ENCODE measurements around the gene SERINC5.
A peak's percentile ranks its signal among the peaks of the same experiment; 100 is the strongest.

SERINC5 gene

DNA sequence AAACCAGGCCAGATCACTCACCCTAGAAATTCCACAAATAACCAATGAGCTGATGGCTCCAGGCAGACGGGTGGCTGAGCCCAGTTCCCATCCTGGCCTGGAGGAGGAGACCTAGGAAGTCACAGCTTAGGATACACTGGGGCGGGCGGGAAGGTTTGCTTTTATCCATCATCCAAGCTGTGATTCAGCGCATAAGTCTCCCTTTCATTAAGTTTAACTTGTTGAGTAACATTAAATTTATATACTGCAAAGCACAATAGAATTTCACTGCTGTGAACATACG, 165.0 kb downstream of the SERINC5 start:
- TF ChIP-seq MYC (IDR thresholded peaks at IDR 0.05; ENCODE audit: low read depth, low read length) (no peak), POLR2A (IDR thresholded peaks at IDR 0.05; ENCODE audit: extremely low read depth, insufficient read length) (no peak)
- TF ChIP-seq, protein P1, sequence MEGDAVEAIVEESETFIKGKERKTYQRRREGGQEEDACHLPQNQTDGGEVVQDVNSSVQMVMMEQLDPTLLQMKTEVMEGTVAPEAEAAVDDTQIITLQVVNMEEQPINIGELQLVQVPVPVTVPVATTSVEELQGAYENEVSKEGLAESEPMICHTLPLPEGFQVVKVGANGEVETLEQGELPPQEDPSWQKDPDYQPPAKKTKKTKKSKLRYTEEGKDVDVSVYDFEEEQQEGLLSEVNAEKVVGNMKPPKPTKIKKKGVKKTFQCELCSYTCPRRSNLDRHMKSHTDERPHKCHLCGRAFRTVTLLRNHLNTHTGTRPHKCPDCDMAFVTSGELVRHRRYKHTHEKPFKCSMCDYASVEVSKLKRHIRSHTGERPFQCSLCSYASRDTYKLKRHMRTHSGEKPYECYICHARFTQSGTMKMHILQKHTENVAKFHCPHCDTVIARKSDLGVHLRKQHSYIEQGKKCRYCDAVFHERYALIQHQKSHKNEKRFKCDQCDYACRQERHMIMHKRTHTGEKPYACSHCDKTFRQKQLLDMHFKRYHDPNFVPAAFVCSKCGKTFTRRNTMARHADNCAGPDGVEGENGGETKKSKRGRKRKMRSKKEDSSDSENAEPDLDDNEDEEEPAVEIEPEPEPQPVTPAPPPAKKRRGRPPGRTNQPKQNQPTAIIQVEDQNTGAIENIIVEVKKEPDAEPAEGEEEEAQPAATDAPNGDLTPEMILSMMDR (IDR thresholded peaks at IDR 0.05; ENCODE audit: low read depth, low read length), result no peak
- TF ChIP-seq, protein P2, sequence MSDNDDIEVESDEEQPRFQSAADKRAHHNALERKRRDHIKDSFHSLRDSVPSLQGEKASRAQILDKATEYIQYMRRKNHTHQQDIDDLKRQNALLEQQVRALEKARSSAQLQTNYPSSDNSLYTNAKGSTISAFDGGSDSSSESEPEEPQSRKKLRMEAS (IDR thresholded peaks at IDR 0.05; ENCODE audit: low read depth, low read length), result no peak
- DNase-seq (ENCODE audit: low read depth), result no peak
- no peak overlapping the region for H3K4me3 ChIP-seq (ENCODE audit: low read depth, low read length)

DNA sequence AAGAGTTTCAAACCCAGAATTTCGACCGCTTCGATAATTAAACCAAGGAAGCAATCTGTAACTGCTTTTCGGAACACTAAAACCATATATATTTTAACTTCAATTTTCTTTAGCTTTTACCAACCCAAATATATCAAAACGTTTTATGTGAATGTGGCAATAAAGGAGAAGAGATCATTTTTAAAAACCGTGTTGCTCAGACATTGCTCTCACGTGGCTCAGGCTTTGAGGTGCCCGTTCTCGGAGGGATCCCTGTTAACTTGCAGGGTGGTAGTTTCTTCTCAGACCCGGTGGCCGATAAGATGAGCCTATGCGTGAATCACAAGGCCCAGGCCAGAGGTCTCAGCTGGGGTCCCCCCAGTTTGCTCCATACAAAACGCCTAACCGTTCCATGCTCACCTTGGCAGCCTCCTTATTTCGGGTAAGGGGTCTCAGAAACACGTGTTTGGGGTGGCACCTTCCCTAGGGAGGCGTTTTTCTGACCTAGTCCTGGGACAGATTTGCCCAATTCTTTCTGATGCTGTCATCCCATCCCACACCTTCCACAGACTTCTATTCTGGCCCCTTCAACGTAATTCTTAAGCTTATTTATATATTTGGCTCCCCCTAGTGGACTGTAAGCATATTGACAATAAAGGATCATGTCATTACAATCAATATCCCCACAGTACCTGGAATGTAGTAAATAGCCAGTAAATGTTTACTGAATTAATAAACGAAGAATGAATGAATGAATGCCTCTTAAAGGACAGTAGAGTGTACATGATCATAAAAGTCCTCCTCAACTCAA, 172.6 kb downstream of the SERINC5 start:
- no peak overlapping the region for H3K4me3 ChIP-seq (ENCODE audit: low read depth, low read length)
- DNase-seq (ENCODE audit: low read depth), result peak; percentile 69

DNA sequence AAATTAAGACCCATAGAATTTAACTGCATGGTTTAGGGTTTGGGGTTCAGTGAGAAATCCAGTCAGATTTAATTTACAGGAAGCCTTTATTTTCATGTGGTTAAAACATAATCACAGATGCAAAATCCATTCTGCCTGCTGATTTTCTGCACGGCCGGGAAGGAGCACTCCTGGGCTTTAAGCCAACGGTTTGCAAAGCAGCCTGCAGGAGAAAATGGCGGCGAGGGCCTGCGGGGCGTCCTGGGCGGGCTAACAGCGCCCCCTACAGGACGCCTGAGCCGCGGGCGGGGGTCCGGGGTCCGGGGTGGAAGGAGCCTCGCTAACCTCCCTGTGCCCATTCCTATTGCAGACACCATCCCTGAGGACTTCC, 173.1 kb downstream of the SERINC5 start:
- TF ChIP-seq, protein P1 (IDR thresholded peaks at IDR 0.05; ENCODE audit: low read depth, low read length), result peak; percentile 46
- TF ChIP-seq POLR2A (IDR thresholded peaks at IDR 0.05; ENCODE audit: extremely low read depth, insufficient read length), result no peak

More for the DNA sequence above, 172.6 kb downstream of the SERINC5 start:
- TF ChIP-seq, protein P1 (IDR thresholded peaks at IDR 0.05; ENCODE audit: low read depth, low read length), result peak; percentile 28
- no peak for TF ChIP-seq MYC (IDR thresholded peaks at IDR 0.05; ENCODE audit: low read depth, low read length)

DNA sequence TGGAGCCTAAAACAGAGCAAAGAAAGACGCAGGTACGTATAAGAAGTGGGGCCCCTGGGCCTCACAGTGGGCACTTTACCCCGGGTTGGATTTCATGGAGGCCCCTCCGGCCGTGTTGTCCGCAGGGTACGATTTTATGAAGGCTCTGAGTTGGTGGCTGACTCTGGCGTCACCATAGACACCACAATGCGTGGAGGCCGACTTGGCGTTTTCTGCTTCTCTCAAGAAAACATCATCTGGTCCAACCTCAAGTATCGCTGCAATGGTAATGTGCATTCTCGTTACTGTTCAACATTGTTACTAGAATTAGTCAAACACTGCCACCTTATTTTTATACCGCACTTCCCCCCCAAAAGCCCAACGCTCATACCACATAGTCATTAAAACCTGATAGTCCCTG, 173.6 kb downstream of the SERINC5 start:
- TF ChIP-seq MYC (IDR thresholded peaks at IDR 0.05; ENCODE audit: low read depth, low read length) (no peak), POLR2A (IDR thresholded peaks at IDR 0.05; ENCODE audit: extremely low read depth, insufficient read length) (no peak)
- TF ChIP-seq, protein P1 (IDR thresholded peaks at IDR 0.05; ENCODE audit: low read depth, low read length), result no peak
- TF ChIP-seq, protein P2 (IDR thresholded peaks at IDR 0.05; ENCODE audit: low read depth, low read length), result no peak
- no peak for DNase-seq (ENCODE audit: low read depth)
- H3K4me3 ChIP-seq (ENCODE audit: low read depth, low read length), result no peak overlapping the region

More for the DNA sequence above, 173.1 kb downstream of the SERINC5 start:
- H3K4me3 ChIP-seq (ENCODE audit: low read depth, low read length), result no peak overlapping the region
- peak; percentile 66 for DNase-seq (ENCODE audit: low read depth)

DNA sequence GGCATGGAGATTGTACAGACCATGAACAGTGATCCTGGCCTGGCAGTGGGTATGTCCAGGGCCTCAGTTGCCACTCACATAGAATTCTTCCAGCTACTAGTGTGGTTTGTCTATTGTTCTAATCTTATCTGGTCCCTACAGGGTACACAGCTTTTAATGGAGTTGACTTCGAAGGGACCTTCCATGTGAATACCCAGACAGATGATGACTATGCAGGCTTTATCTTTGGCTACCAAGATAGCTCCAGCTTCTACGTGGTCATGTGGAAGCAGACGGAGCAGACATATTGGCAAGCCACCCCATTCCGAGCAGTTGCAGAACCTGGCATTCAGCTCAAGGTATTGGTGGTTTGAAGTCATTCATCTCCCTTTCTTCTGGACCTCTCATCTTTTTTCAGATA, 176.9 kb downstream of the SERINC5 start:
- no peak overlapping the region for H3K4me3 ChIP-seq (ENCODE audit: low read depth, low read length)
- DNase-seq (ENCODE audit: low read depth), result no peak
- TF ChIP-seq, protein P1 (IDR thresholded peaks at IDR 0.05; ENCODE audit: low read depth, low read length), result no peak
- TF ChIP-seq, protein P2 (IDR thresholded peaks at IDR 0.05; ENCODE audit: low read depth, low read length), result no peak
- no peak for TF ChIP-seq POLR2A (IDR thresholded peaks at IDR 0.05; ENCODE audit: extremely low read depth, insufficient read length)
- no peak for TF ChIP-seq MYC (IDR thresholded peaks at IDR 0.05; ENCODE audit: low read depth, low read length)

Data from NB4 (cell line).